GM19452 (cell line): ENCODE results near the gene PPP2R2C.
A peak's percentile ranks its signal among the peaks of the same experiment; 100 is the strongest.

Experiments
- ATAC-seq: cut with Tn5 transposase; IDR thresholded peaks from one replicate; pipeline ENCODE4 v1.9.1; 2021; ENCODE audit not compliant: unreplicated experiment

The PPP2R2C gene

GRCh38 chr4:6426571-6427438 is 45.6 kb downstream of the PPP2R2C start:
- ATAC-seq = no peak

- no peak for ATAC-seq
Measured at GRCh38 chr4:6425911-6426310, 46.5 kb downstream of the PPP2R2C start.

GRCh38 chr4:6425336-6425735 is 47.1 kb downstream of the PPP2R2C start:
- ATAC-seq = peak; percentile 51

- ATAC-seq = no peak
Measured at GRCh38 chr4:6424425-6424824, 48.0 kb downstream of the PPP2R2C start.

- peak; percentile 93 for ATAC-seq
Measured at GRCh38 chr4:6423575-6423974, 48.8 kb downstream of the PPP2R2C start.

GRCh38 chr4:6422866-6423265 is 49.5 kb downstream of the PPP2R2C start:
- no peak for ATAC-seq

GRCh38 chr4:6422105-6422504 is 50.3 kb downstream of the PPP2R2C start:
- ATAC-seq = no peak

GRCh38 chr4:6421397-6421796 is 51.0 kb downstream of the PPP2R2C start:
- no peak for ATAC-seq

- ATAC-seq = no peak
Measured at GRCh38 chr4:6420972-6421371, 51.4 kb downstream of the PPP2R2C start.

GRCh38 chr4:6420036-6420435 is 52.4 kb downstream of the PPP2R2C start:
- ATAC-seq = no peak

- ATAC-seq = no peak
Measured at GRCh38 chr4:6419452-6420028, 52.9 kb downstream of the PPP2R2C start.

- no peak for ATAC-seq
Measured at GRCh38 chr4:6418193-6418755, 54.1 kb downstream of the PPP2R2C start.

GRCh38 chr4:6417516-6418050 is 54.8 kb downstream of the PPP2R2C start:
- ATAC-seq = no peak

- ATAC-seq = no peak
Measured at GRCh38 chr4:6416518-6417286, 55.7 kb downstream of the PPP2R2C start.

GRCh38 chr4:6415031-6415705 is 57.2 kb downstream of the PPP2R2C start:
- no peak for ATAC-seq

GRCh38 chr4:6414578-6414977 is 57.8 kb downstream of the PPP2R2C start:
- no peak for ATAC-seq

- no peak for ATAC-seq
Measured at GRCh38 chr4:6410664-6411063, 61.8 kb downstream of the PPP2R2C start.

- ATAC-seq = no peak
Measured at GRCh38 chr4:6410068-6410467, 62.3 kb downstream of the PPP2R2C start.

GRCh38 chr4:6409381-6409780 is 63.0 kb downstream of the PPP2R2C start:
- ATAC-seq = no peak

- ATAC-seq = no peak
Measured at GRCh38 chr4:6408263-6408662, 64.2 kb downstream of the PPP2R2C start.

- ATAC-seq = no peak
Measured at GRCh38 chr4:6405397-6405706, 67.1 kb downstream of the PPP2R2C start.
